ENCODE data around the gene ZNF260. TPM values are rescaled to one million over a fixed set of nuclear protein-coding genes. Genes with fewer than 3 reads are reported as not detected.

Gene ZNF260
- total RNA-seq (10 to 100 TPM in 1 of 2 experiments, 1 to 10 TPM in 1; 6.9 to 10.3 TPM), polyA plus RNA-seq (7.1 TPM)

DNA sequence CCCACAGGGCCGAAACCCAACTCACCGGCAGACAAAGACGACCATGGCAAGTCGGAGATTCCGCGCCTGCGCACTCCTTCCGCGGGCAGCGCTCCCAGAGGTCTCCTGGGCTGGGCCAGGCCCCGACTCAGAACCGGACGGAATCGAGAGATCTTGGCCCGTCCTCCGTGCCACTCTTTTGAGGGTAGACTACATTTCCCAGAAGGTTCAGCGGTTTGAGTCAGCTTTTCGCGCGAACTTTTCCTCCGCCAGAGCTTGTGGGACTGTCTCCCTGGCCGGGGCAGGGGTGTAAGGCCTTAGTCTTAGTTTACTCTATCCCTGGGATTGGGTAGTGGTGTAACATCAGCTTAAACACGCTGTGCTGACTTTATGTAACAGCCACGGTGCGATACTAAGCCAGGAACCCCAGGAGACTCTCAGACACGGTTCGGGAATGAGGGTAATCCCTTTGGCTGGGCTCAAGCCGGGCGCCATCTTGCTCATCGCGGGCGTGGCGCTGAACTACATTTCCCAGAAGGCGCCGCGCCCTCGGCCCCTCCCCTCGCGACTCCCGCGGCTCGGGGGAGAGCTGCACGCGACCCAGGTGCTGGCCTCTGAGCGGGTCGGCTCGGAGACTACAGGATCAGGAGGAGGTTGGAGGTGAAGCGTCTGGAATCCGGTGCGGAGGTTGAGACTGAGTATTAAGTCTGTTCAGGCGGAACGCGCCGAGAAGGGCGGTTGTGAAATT lies at the start of gene ZNF260:
Gene ZNF260 (minus strand): TSS at position 78 of the 727 bp plus-strand sequence. CDS start 13,033 bp downstream, outside the sequence.
- Histone ChIP-seq H3K36me3 (ENCODE audit: insufficient read depth, low read length) (peaks cover 7% of the 10 kb centered on the region), H3K27ac (ENCODE audit: low read depth, low read length) (peak within 1 kb of the TSS; percentile 86), H3K4me1 (ENCODE audit: insufficient read depth, low read length) (peaks cover 20% of the 10 kb centered on the region), H3K27me3 (ENCODE audit: insufficient read depth, low read length, poor library complexity, severe bottlenecking) (no peaks in the 10 kb centered on the region), H3K9me3 (ENCODE audit: low read length) (peaks cover 6% of the 10 kb centered on the region), H3K4me3 (ENCODE audit: low read length) (peak within 1 kb of the TSS; percentile 97)
- ChIA-PET CTCF (interaction anchor here (0.6 to 1.0 kb wide), 2 partner anchors 225 to 313 kb away, joined by 3 read pairs; partner anchors contain the start of gene ZNF146), POLR2A (interaction anchor here (0.6 to 2.7 kb wide), 10 partner anchors 39 to 689 kb away, joined by 3 to 24 read pairs (median 6); partner anchors contain the start of genes ZNF146, ZNF345, ZNF382 and ZNF383)
- Mint-ChIP-seq H3K36me3 (peaks cover 16 to 49% (median 43%) of the 10 kb centered on the region in 3 donors), H3K9me3 (peaks cover 6 to 59% (median 33%) of the 10 kb centered on the region in 5 donors), H3K27me3 (peaks cover 0 to 2% of the 10 kb centered on the region in 2 donors), H3K4me3 (peak within 1 kb of the TSS; percentile 96 to 99 (median 98)), H3K4me1 (peaks cover 23 to 32% (median 28%) of the 10 kb centered on the region in 3 donors), H3K27ac (peak within 1 kb of the TSS; percentile 75 to 98 (median 96))
- peak; percentile 87 to 92 (median 91) for DNase-seq

- DNase-seq: no peak
- Mint-ChIP-seq H3K27ac (peak overlapping the region in 1 of 8 donors; percentile 29), H3K36me3 (peaks cover 27 to 58% (median 42%) of the 10 kb centered on the region in 3 donors), H3K4me1 (peaks cover 26 to 30% (median 26%) of the 10 kb centered on the region in 3 donors), H3K27me3 (peaks cover 0 to 4% of the 10 kb centered on the region in 2 donors), H3K4me3 (peak overlapping the region in 1 of 7 donors; percentile 25), H3K9me3 (peaks cover 0 to 20% (median 11%) of the 10 kb centered on the region in 5 donors)
- Histone ChIP-seq H3K27ac (ENCODE audit: low read depth, low read length) (no peak overlapping the region), H3K27me3 (ENCODE audit: insufficient read depth, low read length, poor library complexity, severe bottlenecking) (no peaks in the 10 kb centered on the region), H3K36me3 (ENCODE audit: insufficient read depth, low read length) (peaks cover 14% of the 10 kb centered on the region), H3K4me3 (ENCODE audit: low read length) (no peak overlapping the region), H3K9me3 (ENCODE audit: low read length) (no peaks in the 10 kb centered on the region), H3K4me1 (ENCODE audit: insufficient read depth, low read length) (peaks cover 15% of the 10 kb centered on the region)
- ChIA-PET POLR2A (interaction anchor here (0.7 kb wide), 1 partner anchor 10 kb away, joined by 4 read pairs; no protein-coding TSS in a partner anchor), CTCF (no interaction called here)
These were observed 49.4 kb upstream of the ZNF260 start for GRCh38 chr19:36577271-36577996.

GRCh38 chr19:36574741-36575140 lies 46.7 kb upstream of the ZNF260 start:
- peak overlapping the region in 7 of 8 donors; percentile 96 to 100 (median 98) for H3K27ac Mint-ChIP-seq
- H3K27me3 ChIP-seq (ENCODE audit: insufficient read depth, low read length, poor library complexity, severe bottlenecking): no peaks in the 10 kb centered on the region
- peaks cover 40 to 50% (median 44%) of the 10 kb centered on the region in 3 donors for H3K4me1 Mint-ChIP-seq
- no peak for DNase-seq
- H3K27ac ChIP-seq (ENCODE audit: low read depth, low read length): no peak overlapping the region
- H3K9me3 Mint-ChIP-seq: peaks cover 0 to 7% (median 0%) of the 10 kb centered on the region in 5 donors
- peaks cover 18 to 50% (median 36%) of the 10 kb centered on the region in 3 donors for H3K36me3 Mint-ChIP-seq
- CTCF ChIA-PET: interaction anchor here (0.6 kb wide), 1 partner anchor 29 kb away, joined by 3 read pairs; no protein-coding TSS in a partner anchor
- H3K4me3 Mint-ChIP-seq: peak overlapping the region; percentile 70 to 94 (median 90)
- peaks cover 0 to 4% of the 10 kb centered on the region in 2 donors for H3K27me3 Mint-ChIP-seq
- no peak overlapping the region for H3K4me3 ChIP-seq (ENCODE audit: low read length)
- H3K9me3 ChIP-seq (ENCODE audit: low read length): no peaks in the 10 kb centered on the region
- H3K4me1 ChIP-seq (ENCODE audit: insufficient read depth, low read length): peaks cover 20% of the 10 kb centered on the region
- H3K36me3 ChIP-seq (ENCODE audit: insufficient read depth, low read length): peaks cover 10% of the 10 kb centered on the region
- POLR2A ChIA-PET: no interaction called here

- H3K27me3 Mint-ChIP-seq: peaks cover 0 to 4% of the 10 kb centered on the region in 2 donors
- no peak for DNase-seq
- peak overlapping the region; percentile 96 to 100 (median 98) for H3K27ac Mint-ChIP-seq
- H3K9me3 ChIP-seq (ENCODE audit: low read length): no peaks in the 10 kb centered on the region
- peak overlapping the region; percentile 89 to 98 (median 93) for H3K4me3 Mint-ChIP-seq
- peaks cover 6% of the 10 kb centered on the region for H3K36me3 ChIP-seq (ENCODE audit: insufficient read depth, low read length)
- H3K9me3 Mint-ChIP-seq: peaks cover 0 to 5% (median 0%) of the 10 kb centered on the region in 5 donors
- no peaks in the 10 kb centered on the region for H3K27me3 ChIP-seq (ENCODE audit: insufficient read depth, low read length, poor library complexity, severe bottlenecking)
- H3K27ac ChIP-seq (ENCODE audit: low read depth, low read length): peak overlapping the region; percentile 99
- peak overlapping the region; percentile 96 for H3K4me3 ChIP-seq (ENCODE audit: low read length)
- peaks cover 45 to 52% (median 48%) of the 10 kb centered on the region in 3 donors for H3K4me1 Mint-ChIP-seq
- ChIA-PET CTCF (interaction anchor here (0.6 kb wide), 2 partner anchors 30 to 769 kb away, joined by 3 read pairs; no protein-coding TSS in a partner anchor), POLR2A (interaction anchor here (1.4 to 1.9 kb wide), 2 partner anchors 31 to 84 kb away, joined by 13 to 18 read pairs; partner anchors contain the start of genes ZNF382 and ZNF566)
- peaks cover 18 to 51% (median 37%) of the 10 kb centered on the region in 3 donors for H3K36me3 Mint-ChIP-seq
- H3K4me1 ChIP-seq (ENCODE audit: insufficient read depth, low read length): peaks cover 20% of the 10 kb centered on the region
These were observed 46.0 kb upstream of the ZNF260 start for GRCh38 chr19:36573895-36574720.

- Mint-ChIP-seq H3K27ac (peak within 1 kb of the TSS; percentile 96 to 100 (median 98)), H3K36me3 (peaks cover 24 to 52% (median 42%) of the 10 kb centered on the region in 3 donors), H3K9me3 (peaks cover 0 to 5% (median 2%) of the 10 kb centered on the region in 5 donors), H3K4me1 (peaks cover 50 to 58% (median 55%) of the 10 kb centered on the region in 3 donors), H3K27me3 (peaks cover 0 to 4% of the 10 kb centered on the region in 2 donors), H3K4me3 (peak within 1 kb of the TSS; percentile 89 to 98 (median 93))
- peaks cover 12% of the 10 kb centered on the region for H3K36me3 ChIP-seq (ENCODE audit: insufficient read depth, low read length)
- peak; percentile 84 to 93 (median 89) for DNase-seq
- CTCF ChIA-PET: interaction anchor here (0.6 to 1.0 kb wide), 3 partner anchors 29 to 770 kb away, joined by 3 read pairs; no protein-coding TSS in a partner anchor
- no peaks in the 10 kb centered on the region for H3K9me3 ChIP-seq (ENCODE audit: low read length)
- no peaks in the 10 kb centered on the region for H3K27me3 ChIP-seq (ENCODE audit: insufficient read depth, low read length, poor library complexity, severe bottlenecking)
- H3K27ac ChIP-seq (ENCODE audit: low read depth, low read length): peak within 1 kb of the TSS; percentile 99
- POLR2A ChIA-PET: interaction anchor here (0.5 to 1.9 kb wide), 5 partner anchors 32 to 84 kb away, joined by 4 to 18 read pairs (median 5); partner anchors contain the start of genes ZNF260, ZNF382 and ZNF566
- peak within 1 kb of the TSS; percentile 96 for H3K4me3 ChIP-seq (ENCODE audit: low read length)
- H3K4me1 ChIP-seq (ENCODE audit: insufficient read depth, low read length): peaks cover 20% of the 10 kb centered on the region
These were observed 45.2 kb upstream of the ZNF260 start, which contains the start of gene ZNF529 for GRCh38 chr19:36573020-36573894. TSS of gene ZNF529 (minus strand) at chr19:36573292. CDS start at chr19:36572346, 946 bp downstream.

DNA sequence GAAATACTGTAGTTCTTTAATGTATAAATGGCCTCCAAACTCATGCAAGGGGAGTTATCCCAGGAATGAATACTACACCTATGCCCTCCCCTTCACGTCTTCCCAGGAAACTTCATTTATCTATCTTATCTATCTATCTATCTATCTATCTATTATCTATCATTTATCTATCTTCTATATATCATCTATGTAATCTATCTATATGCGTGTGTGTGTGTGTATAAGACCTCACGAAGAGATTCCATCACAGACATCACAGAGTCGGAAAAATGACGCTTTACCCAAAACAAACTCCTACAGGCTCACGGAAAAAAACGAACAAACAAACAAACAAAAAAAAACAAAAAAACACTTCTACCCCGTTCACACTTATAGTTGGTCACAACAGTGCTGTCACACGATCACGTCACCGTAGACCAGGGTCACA lies 44.5 kb upstream of the ZNF260 start:
- Mint-ChIP-seq H3K4me1 (peaks cover 56 to 64% (median 60%) of the 10 kb centered on the region in 3 donors), H3K27me3 (peaks cover 0 to 4% of the 10 kb centered on the region in 2 donors), H3K9me3 (peaks cover 0 to 10% (median 8%) of the 10 kb centered on the region in 5 donors), H3K36me3 (peaks cover 29 to 58% (median 47%) of the 10 kb centered on the region in 3 donors), H3K4me3 (peak overlapping the region; percentile 89 to 98 (median 93)), H3K27ac (peak overlapping the region; percentile 96 to 100 (median 98))
- H3K36me3 ChIP-seq (ENCODE audit: insufficient read depth, low read length): peaks cover 15% of the 10 kb centered on the region
- no peaks in the 10 kb centered on the region for H3K27me3 ChIP-seq (ENCODE audit: insufficient read depth, low read length, poor library complexity, severe bottlenecking)
- peak overlapping the region; percentile 96 for H3K4me3 ChIP-seq (ENCODE audit: low read length)
- ChIA-PET CTCF (interaction anchor here (1.0 kb wide), 1 partner anchor 28 kb away, joined by 3 read pairs; no protein-coding TSS in a partner anchor), POLR2A (interaction anchor here (0.5 to 1.9 kb wide), 5 partner anchors 32 to 83 kb away, joined by 4 to 18 read pairs (median 5); partner anchors contain the start of genes ZNF260, ZNF382 and ZNF566)
- H3K9me3 ChIP-seq (ENCODE audit: low read length): no peaks in the 10 kb centered on the region
- H3K27ac ChIP-seq (ENCODE audit: low read depth, low read length): peak overlapping the region; percentile 99
- no peak for DNase-seq
- peaks cover 20% of the 10 kb centered on the region for H3K4me1 ChIP-seq (ENCODE audit: insufficient read depth, low read length)
